ENCODE data around the gene TAAR9.
A peak's percentile ranks its signal among the peaks of the same experiment; 100 is the strongest.

Gene TAAR9, protein sequence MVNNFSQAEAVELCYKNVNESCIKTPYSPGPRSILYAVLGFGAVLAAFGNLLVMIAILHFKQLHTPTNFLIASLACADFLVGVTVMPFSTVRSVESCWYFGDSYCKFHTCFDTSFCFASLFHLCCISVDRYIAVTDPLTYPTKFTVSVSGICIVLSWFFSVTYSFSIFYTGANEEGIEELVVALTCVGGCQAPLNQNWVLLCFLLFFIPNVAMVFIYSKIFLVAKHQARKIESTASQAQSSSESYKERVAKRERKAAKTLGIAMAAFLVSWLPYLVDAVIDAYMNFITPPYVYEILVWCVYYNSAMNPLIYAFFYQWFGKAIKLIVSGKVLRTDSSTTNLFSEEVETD

DNA sequence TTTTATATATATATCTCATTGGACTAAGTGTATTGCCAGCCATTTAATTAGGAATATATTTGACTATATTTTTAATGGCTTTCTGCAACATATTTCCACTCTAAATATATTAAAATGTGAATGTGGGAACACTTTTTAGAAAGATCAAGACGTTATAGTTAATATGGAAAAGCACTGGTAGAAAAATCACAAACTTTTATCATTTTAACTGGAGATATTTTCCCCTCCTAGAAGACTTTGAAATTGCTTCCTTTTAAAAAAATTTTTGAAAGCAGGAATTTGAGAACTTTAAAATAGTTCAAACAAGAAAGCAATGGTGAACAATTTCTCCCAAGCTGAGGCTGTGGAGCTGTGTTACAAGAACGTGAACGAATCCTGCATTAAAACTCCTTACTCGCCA is at the start of gene TAAR9:
Gene TAAR9, plus strand, starts transcription at position 301 of the 400 bp plus-strand sequence. Its CDS starts 13 bp downstream, at position 314.
- no peak for DNase-seq

DNA sequence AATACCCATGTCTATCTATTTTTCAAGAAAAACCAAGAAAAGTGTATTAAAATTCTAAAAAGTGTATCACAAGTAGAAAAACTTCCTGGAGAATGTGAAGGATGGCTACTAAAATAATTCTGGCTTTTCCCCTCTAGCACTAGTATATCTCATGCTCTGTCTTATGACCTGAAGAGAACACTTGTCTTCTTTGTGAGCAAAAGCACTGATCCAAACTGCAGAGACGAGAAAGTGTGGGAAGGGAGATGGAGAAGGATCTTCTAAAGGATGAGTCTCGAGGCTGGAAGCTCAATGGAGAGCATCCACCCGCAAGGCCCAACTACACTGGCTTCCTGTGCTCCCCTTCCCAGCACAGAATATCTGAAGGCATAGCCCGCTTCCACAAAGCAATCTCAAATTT is 48.7 kb upstream of the TAAR9 start:
- DNase-seq = no peak

DNA sequence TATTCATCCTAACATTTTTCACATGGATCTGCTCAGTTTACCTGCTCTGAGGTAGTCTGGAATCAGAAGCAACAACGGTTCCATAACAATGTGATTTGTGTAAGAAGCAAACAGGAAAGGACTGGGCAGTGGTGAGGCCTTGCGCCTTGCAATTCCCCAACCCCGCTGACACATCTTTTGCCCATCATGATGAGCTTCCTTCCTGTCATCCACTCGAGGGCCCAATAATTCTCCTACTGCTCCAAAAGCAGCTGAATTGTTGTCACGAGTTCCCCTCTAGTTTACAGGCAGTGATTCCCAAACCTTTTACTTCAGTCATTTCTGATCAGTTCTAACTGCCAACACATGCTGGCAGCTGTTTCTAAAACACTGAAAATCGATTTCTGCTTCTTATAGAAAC is 48.1 kb upstream of the TAAR9 start:
- no peak for DNase-seq

DNA sequence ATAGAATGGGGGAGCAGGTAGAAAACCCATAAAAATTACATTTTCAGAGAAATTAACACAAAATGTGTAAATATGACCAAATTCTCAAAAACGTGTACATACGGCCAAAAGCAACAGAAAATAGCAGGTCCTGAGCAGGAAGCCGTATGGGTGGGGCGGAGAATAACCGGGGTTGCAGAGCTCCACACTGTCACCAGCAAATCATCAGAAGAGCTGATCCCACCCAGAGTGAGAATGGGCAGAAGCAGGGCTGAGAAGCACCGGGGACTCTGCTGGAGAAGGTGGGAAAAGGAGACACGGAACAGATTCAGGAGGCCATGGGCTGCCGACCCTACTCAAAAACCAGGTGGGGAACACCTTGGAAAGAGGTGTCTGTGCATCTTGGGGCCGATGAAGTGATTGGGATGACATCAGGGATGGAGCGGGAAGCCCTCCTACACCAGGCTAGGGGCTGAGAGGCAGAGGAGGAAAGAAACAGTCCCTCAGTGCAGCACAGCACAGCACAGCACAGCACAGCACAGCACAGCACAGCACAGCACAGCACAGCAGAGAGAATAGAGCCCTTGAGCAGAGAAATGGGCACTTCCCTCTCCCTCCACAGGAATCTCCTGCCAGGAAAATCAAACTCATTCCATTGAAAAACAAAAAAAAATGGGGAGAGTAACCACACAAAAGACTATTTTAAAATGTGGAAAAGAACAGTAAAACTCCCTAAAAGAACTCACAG is 47.4 kb upstream of the TAAR9 start:
- no peak for DNase-seq

DNA sequence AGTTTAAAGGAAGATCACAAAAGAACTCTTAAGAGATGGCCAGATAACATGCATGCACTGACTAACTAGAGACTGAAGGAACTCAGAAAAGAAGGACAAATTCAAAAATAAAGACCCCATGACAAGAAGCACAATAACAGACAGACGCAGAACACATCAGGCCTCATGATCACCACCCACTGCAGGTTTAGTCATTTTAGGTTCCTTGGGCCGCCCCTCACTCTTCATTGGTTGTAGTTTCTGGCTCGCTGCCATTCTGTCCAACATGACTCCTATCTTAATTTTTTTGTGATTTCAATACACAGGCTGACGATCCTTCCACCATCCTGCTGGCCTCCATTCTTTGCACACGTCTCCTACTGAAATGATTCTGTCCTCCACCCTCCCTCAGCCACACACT is 46.8 kb upstream of the TAAR9 start:
- no peak for DNase-seq

DNA sequence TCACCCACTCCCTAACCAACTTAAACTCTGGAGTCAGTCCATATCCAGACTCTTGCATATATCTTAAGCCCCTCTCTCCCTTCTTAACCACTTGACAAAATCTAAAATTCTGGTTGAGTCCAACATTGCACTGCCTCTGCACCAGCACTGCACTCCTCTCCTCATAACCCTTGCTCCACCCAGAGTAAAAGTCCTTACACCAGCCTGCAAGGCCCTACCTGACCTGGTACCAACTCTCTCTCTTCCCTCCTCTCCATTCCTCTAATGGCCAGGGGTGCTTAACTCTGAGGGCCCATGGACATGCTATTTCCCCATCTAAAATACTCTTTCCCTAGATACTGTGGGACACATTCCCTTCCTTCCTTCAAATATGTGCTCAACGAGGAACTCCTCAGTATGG is 46.2 kb upstream of the TAAR9 start:
- no peak for DNase-seq

DNA sequence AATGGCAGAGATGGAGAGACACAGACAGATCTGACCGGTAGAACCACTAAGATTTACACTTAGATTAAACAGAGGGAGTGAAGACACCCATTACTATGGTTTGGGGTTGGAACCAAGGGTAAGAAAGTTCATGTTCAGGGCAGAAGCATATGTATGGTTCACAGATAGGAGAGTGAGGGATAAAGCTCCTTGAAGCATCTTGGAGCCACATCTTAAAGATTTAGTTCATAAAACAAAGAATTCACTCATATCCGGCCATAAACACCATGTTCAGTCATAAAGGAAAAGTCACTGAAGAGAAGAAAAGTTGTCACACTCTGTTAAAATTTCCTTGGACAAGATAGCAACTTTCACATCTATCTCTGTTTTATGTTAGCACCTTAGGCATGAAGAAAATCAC is 43.1 kb upstream of the TAAR9 start:
- no peak for DNase-seq

DNA sequence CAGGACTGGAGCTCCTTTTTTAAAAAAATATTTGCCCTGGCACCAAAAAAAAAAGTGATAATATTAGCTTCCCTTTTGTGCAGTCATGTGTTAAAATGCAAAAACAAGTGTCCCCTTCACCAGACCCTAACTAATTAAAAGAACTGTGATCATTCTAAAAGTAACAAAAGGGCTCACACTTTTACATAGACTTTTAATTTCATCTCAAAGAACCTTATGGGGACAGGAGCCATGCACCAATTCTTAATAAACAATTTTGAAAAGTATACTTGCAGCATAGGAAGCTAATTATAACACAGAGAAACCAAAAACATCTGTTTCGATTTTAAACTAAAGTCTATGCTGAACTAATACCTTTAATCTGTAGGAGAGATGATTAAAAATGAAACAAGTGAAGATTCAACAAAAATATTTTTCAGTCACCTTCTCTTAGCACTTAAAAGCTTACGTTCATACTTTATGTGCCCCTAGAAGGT is 42.4 kb upstream of the TAAR9 start:
- DNase-seq = no peak

DNA sequence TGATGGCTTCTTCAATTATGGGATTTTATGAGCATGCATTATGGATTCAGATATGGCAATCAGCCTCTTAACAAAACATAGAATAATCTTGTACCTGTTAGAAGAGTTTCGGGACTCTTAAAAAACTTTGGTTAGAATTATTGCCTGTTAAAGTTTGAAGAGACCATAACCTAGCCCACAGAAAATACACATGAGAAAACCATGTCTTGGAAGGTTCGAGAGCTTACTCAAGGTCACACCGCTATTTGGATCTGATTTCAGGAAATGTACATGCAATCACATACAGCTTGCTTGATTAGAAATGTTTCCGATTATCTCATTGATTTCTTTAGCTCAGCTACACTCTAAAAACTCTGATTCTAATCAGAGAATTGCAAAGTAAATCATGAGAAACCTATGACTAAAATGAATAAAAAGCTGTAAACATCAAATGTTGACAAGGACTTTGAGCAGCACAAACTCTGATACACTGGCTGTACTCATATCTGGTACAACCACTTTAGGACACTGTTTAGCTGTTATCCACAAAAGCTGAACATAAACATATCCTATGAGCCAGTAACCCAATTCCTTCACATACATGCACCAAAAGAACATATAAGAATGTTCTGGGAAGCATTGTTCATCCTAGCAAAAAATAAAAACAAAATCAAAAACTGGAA is 41.4 kb upstream of the TAAR9 start:
- no peak for DNase-seq

DNA sequence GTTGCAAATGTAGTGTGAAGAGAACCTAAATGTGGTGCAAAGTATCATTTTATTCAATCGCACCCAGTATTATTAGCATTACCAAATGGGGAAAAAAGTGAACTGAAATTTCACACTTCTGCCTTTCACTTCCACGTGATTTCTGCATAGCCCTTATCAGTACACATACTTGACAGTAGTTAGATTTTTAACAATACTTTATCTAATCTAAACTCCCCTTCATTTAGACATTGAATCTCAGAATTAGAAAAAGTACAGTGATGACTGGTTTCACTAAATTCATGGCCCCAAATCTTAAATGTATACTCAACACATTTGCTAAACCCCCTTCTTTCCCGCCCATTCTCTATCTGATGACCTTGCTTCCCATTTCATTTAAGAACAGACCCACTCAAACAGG is 39.4 kb upstream of the TAAR9 start:
- DNase-seq = no peak

DNA sequence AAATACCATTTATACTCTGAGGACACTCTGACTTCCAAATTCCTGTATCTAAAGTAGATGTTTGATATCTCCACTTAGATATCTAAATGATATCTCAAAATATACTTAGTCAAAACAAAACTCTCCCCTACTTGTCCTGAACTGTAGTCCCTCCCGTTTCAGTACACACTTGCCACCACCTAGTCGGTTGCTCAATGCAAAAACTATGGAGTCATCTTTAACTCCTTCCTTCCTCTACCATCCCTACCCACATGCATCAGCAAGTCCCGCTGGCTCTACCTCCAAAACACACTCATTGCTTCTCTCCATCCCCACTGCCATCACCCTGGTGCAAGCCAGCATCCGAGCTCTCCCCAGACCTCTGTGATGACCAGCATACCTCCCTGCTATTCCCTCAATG is 38.3 kb upstream of the TAAR9 start:
- DNase-seq = no peak

DNA sequence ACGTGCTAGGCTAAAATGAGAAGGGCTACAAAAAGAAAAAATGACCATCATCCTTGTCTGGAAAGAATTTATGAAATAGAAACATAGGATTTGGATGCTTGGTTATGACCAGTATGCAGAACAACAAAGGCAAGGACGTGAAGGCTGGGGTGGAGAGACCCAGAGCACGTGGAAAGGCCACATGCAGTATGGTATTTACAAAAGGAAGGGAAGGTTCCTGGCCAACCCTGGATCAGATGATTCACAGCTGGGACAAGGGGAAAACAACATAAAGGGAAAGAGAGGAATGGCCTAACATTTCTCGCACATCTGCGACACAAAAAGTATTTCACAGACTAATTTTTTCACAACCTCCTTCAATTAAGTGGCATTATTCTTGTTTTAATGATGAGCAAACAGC is 33.3 kb upstream of the TAAR9 start:
- no peak for DNase-seq

DNA sequence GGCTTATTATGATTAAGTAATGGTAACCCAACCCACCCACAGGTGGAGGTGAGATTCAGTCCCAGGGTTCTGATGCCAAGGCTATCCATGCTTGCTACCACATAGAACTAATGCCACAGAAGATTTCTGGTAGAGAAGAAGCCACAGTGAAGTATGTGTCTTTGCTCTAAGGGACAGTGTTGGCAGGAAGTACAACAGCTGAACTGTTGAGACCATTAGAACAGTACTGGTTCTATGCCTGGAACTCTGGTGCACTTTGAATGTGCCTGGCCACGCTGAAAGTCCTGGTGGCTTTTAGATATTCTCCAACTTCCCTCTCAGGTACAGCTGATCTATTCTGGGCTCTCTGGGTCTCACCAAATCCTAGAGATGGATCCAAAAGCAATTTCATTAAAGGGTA is 32.9 kb upstream of the TAAR9 start:
- DNase-seq = no peak

DNA sequence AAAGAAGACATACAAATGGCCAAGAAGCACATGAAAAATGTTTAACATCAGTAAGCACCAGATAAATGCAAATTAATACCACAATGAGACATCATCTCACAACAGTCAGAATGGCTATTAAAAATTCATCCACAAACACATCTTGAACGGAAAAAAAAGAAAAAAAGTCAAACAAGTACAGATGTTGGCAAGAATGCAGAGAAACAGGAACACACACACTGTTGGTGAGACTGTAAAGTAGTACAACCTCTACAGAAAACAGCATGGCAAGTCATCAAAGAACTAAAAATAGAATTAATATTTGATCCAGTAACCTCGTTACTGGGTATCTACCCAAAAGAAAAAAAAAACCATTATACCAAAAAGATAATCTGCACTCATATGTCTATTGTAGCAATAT is 31.6 kb upstream of the TAAR9 start:
- no peak for DNase-seq

DNA sequence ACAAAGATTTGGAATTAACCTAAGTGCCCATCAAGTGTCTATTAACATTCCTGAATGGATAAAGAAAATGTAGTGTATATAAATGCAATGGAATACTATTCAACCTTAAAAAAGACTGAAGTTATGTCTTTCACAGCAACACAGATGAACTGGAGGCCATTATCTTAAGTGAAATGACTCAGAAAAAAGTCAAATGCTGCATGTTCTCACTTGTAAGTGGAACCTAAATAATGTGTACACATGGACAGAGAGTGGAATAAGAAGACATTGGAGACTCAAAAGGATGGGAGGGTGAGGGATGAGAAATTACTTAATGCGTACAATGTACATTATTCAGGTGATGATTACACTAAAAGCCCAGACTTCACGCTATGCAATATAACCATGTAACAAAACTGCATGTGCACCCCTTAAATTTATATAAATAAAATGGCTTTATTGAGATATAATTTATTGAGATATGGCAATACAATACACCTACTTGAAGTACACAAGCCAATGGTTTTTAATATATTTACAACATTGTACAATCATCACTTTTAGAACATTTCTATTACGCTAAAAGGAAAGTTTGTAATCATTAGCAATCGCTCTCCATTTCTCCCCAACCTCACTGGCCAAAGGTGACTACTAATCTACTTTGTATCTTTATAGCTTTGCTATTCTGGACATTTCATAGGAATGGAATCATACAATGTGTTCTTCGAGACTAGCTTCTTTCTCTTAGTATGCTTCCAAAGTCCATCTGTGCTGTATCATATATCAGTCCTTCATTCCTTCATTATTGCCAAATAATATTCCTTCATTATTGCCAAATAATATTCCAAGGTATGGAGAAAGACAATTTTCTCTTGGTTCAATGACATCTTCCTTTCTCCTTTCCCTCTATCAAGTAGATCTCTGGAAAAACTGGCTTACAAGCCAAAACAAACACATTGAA is 30.9 kb upstream of the TAAR9 start:
- no peak for DNase-seq

DNA sequence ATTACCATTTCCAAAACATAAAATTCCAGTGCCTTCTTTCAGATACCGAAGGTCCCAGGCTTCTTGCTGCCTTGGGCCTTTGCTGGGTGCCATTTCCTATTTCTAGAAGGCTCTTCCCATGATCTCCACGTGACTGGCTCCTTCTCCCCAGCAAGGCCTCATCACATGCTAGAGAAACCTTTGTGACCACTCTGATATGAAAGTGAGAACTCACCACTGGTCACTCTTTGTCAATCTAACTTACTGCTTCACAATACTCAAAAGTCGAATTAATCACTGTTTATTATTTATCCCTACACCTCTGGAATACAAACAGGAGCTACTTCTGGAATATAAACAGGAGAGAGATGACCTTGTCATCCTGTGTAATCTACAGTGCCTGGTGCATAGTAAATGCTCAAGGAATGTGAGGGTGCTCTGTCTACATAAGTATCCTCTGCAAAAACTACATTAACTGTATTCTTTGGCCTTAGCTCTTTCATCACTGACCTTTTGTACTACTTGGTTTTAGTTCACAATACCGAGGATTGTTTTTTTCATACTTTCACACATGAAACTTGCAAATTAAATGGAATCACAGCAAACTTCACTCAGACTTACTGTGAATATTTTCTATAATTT is 26.8 kb upstream of the TAAR9 start:
- DNase-seq = no peak

DNA sequence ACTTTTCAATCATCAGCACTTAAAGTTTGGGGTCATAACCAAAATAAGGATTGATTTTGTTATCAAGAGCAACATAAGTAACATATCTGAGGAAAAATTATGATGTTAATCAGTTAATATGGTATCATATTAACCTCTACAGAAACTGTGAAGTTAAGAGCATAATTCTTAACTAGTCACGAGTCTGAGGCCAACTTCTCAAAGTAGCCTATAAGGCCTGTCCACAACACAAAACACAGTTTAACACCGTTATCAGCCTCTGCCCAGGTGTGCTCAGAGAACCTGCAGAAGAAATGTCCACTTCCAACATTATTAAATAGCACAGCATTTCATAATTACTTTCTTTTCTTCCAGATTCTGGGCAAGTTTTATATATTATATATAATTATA is 26.3 kb upstream of the TAAR9 start:
- DNase-seq = no peak

DNA sequence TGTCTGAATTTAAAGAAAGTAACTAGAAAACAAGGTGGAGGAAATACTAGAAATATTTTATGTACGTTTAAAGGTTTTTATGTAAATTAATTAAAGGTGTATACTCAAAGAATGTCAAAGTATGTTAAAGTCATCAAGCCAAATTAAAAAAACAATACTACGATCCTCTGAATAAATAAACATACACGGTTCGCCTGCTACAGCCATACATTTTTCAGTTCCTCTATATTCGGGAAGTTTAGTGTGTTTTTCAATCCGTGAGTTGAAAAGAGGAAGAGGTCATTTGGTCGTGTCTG is 25.8 kb upstream of the TAAR9 start:
- no peak for DNase-seq

DNA sequence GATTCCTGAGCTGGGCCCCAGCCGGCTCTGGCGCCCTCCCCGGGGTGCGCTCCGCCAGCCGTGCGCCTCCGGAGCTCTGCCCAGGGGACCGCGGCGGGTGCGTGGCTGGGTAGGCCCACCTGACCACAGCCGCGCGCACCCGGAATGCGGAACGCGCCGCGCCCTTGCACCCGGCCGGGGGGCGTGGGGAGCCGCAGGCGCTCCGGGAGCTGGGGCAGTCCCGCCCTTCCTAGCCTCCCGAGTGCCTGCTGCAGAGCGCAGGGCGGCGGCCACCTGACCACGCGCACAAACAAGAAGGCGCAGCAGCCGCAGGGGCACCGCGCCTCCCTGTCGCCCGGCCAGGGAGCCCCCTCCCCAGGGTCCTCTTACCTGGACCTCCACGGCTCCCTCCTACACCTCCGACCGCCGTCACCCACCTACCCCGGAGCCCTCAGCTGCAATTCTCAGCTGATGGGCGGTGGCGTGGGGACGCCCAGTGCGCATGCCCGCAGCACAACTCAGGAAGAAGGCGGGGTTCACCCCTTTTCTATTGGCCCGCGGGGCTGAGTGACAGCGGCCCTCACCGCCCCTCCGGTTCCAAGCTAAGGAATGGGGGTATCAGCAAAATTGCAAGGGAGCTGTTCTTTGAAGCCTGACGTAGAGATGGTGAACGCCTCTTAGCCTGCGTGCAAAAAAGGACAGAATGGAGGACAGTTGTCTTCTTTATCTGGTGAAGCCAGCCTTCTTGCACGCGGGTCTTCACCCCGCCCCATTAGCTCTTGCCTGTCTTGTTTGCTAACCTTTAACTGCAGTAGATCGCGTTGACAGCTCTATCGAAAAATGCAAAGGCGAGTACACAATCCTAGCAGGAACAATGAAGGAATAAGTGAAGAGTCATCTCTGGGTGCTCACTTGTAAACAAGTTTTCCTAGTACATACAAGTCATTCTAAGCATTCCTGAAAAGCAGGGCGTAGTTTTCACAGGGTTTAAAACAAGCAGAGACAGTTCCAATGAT is 25.1 kb upstream of the TAAR9 start, which contains the start of gene STX7:
Gene STX7, minus strand, starts transcription at position 479 of the 995 bp plus-strand sequence. CDS start 9,586 bp downstream, outside the sequence.
- peak; percentile 38 for DNase-seq

DNA sequence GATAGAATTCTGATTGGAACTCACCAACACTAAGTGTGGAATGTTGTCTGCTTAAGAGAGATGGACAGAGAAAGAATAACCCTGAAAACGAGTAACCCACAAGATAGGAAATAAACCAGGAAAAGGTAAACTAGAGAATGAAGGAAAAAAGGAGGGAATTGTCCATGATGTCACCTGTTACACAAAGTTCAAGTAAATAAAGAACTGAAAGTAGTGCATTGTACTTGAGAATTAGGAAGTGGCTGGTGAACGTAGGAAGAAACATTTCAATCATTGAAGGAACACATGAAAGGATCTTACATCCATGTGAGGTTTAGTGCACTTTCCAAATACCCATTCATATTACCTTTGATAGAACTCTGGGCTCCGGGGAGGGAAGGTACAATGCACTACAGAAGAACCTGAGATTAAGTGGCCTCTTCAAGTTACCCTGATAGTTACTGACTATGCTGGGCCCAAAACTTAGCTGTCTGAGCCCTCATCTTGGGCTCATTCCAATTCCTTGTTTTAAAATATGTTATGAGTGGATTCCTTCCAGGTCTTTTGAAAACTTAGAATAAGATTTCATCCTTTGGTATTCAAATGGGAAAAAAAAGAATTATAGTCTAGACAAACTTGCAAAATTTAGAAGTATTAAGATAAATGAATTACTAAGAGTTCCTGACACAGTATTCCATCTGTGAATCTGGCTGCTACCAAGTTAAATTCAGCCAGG is 24.1 kb upstream of the TAAR9 start:
- no peak for DNase-seq

Data from NCI-H1092 treated with DMSO at 0.1 percent for 48 hours (cell line).